GM18511 (cell line): Measurements from ENCODE around the gene GRIN2A.

Experiments used
- ATAC-seq: cut with Tn5 transposase; IDR thresholded peaks from one replicate; pipeline ENCODE4 v1.9.1; 2021; ENCODE audit warnings: mild to moderate bottlenecking, moderate library complexity; ENCODE audit not compliant: unreplicated experiment

The GRIN2A gene

DNA sequence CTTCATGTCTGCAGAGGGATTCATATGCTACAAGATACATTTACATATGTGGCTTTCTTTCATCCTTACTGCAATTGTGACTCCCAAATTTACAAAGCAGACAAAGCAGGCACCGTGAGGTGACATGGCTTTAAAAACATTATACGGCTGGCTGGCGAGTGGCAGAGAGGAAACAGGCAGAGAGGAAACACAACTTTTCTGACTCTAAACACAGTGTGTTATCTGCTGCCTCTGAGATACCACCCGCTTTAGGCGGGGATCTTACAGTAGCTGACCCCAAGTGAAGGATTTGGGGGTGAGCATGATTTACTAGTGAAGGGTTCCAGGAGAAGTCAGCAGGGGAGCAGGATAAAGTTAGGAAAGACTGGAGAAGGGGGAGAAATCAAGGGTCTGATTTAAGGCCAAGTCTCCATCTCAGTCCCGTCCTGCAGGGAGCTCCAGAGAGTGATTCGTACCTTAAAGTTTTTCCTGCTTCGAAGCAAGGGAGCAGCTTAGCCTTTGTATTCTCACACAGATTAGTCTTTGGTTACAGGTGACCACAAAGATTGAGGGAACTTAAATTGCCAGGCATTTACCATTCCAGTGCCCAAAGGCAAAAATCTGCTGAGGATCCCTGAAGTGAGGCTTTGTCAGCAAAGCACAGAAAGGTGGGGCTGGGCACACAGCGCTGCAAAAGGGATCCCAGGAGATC is 355.0 kb downstream of the GRIN2A start:
- ATAC-seq = no peak

DNA sequence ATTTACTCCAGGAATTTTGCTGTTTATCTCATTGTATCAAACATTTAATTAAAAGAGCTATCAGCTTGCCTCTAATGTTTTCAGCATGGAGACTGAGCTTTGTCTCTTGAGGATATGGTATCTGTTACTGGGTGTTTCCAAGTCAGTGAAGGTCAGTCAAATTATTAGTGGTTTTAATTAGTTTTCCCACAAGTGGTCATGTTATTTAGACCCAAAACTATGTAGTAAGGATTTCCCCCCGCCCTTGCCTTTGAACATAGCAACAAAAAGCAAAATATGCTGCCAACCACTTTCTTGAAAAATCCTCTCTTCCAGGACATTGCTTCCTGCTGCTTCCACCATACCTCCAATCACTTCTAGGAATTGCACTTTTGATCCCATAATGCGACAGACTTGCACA is 355.6 kb downstream of the GRIN2A start:
- ATAC-seq = no peak

DNA sequence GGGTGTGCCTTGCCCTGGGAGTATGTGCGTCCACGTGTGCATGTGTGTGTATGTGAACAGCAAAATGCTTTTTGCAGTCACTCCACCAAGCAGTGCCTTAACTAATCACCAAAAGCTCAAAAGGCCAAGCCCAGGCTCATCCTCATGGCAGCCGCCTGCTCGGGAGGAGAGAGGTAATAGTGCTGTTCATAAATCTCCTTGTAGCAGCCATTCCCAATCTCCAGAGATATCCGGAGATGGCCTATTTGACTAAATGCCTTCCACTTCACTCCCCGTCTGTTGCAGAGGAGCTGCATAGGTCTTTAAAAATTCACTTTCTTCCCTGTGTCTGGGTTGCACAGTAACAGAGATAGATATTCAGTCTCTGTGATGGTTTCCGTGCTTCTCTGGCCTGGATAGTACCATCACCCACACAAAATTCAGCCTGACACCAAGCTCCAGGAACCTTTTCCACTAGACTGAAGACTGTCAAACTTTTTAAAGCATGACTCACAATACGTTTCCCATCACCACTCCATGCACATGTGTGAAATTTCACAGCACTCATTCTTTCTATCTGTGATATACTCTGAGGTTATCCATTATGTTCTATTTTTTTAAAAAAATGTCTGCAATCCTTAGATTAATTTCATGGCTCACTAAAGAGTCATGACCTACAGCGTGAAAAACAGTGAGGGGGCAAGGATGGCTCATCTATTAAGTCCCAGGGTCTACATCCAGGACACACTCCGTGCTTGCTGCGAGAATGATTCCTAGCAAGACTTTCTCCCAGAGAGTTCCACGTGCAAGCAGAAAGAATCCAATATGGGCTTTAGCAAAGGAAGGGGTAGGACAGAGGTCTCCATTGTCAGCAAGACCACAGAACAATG is 357.8 kb downstream of the GRIN2A start:
- ATAC-seq = no peak

DNA sequence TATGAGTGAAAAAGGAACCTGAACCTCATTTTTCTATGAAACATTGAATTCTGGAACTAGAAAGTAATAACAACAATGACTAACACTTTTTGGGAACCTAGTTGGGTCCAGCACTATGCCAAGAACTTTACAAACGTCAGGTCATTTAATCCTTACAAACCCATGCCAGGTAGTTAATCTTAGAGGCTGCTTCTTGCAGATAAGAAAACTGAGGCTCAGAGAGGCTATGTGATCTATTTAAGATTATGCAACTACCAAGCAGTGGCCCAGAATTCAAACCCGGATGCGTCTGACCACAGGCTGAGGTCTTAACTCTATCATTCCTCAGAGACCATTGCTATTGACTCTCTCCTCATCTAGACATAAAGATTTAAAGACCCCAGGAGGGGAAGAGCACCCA is 358.7 kb downstream of the GRIN2A start:
- ATAC-seq = no peak

DNA sequence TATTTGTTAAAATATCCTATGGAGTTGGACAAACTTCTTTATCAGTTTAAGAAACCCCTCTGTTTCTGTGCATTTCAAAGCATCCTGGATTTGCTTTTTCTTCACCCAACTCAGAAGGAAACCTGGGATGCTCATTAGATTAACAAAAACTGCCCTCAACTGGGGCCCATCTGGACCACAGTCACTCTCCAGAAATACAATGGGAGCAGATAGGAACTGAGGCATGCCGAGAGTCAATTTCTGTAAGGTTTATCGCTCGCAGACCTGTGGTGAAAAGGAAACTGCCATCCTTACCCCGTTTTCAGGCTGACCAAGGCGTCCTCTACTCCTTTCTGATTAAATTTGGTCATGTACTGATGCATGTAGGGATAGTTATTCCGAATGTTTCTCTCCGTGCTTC is 360.3 kb downstream of the GRIN2A start:
- ATAC-seq = no peak

DNA sequence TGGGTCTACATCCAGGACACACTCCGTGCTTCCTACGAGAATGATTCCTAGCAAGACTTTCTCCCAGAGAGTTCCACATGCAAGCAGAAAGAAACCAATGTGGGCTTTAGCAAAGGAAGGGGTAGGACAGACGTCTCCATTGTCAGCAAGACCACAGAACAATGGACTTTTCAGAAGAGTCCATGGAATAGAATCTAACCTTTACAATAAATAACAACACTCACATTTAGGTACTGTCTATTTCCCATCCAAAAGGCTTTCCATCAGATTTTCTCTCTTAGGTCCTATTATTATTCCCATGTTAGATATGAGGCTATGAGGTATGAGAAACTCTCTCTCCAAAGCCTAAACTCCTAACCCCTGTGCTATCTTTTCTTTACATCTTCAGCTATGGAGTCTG is 360.9 kb downstream of the GRIN2A start:
- no peak for ATAC-seq

DNA sequence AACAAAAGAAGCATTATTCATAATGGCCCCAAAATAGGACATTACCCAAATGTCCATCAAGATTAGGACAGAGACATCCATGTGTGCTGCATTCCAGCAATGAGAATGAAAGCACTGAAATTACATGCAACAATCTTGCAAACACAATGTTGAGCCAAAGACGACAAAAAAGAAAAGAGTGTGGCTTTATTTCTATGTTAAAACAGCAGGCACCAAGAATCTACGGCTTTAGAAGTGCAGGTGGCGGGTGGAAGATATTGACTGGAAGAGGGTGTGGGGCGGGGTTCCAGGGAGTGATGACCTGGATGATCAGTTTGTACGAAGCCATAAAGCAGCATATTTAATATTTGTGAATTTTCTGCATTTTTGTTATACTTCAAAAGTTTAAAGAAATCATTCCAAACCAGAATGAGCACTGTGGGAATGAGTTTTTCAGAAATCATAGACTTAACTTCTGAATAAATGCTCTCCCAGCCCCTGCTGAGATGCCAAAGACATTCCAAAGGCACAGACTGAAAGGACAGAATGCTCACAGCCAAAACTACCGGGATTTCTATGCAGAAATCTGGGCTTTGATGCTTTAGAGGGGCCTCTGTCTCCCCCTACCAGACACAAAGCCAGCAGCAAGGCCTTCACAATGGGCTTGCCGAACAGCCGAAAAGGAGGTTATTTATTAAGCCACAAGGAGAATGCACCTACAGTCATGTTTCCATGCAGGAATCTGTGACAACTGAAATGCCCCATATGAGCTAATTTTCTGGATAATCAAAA is 361.6 kb downstream of the GRIN2A start:
- ATAC-seq = no peak

DNA sequence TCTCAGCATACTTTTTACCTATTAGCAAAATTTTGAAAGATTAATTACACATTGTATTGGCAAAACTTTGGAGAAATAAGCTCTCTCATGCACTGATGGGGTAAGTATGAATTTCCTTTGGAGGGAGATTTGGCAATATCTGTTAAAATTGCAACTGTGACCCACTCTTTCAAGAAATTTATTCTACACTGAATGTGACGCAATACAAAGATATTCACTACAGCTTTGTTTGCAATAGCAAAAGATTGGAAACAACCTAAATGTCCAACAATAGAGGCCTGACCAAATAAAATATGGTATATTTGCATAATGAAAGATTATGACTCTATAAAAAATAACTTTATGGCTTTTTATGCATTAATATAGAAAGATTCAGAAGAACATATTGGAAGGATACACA is 363.5 kb downstream of the GRIN2A start:
- ATAC-seq = no peak

DNA sequence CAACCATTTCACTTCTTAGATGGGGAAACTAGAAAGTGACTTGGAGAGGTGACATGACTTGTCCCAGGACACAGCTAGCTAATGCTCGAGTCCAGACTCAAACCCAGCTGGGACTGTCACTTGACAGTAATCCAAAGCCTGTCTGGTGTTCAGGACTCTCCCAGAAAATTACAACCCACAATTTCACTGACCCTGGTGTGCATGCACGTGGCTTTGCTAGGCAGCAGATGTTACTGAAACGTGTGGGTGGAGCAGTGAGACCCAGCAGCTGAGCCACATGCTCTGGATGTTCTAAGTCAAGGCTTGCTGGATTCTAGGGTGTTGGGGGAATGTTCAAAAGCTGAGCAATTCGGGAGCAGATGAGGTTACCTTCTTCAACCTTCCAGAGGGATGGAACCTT is 364.6 kb downstream of the GRIN2A start:
- ATAC-seq = no peak

DNA sequence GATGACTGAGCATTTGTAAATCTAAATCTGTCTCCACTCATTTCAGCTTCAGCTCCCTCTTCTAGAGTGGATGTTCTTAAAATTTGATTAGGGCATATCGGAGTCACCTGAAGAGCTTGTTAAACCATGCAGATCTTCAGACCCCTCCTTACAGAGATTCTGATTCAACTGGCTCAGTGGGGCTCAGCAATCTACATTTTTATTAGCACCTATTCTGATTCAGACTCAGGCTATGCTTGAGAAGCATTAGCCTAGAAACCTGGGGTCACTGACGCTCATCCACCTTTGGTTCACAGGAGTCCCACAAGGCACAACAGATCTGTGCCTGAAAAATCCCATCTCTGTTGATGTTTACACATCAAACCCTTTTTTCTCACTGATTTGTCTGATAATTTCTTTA is 365.6 kb downstream of the GRIN2A start:
- no peak for ATAC-seq

DNA sequence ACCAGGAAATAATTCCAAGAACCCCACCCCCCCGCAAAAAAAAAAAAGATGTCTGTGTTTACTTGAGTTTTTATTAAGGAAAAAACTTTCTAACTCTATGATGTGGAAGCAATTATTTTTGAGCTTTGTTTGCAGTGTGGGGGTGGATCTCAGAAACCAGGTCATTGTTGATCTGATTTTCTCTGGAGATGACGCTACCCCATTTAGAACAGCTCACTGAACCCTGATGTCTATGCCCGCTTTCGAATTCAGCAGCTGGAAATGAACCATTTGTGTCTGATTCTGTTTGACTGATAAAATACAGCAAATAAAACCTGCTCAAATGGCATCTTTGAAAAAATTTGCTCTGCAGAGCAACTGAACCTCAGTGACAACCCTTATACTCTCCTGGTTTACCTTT is 368.6 kb downstream of the GRIN2A start:
- ATAC-seq = no peak

DNA sequence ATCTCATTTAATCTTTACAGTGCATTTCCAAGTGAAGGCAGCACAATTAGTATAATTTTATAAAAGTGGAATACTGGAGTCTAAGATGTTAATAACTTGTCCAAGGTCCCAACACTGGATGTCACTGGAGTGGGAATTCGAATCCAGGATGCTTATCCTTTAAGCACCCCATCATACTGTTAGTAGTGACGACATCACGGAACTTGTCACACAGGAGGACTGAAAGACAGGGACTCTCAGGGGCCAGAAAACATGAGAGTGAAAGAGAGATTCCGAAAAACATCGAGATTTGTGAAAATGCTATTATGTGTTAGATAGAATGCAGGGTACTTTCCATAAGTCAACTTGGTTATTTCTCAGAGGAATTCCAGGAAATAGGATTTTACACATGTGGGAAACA is 374.0 kb downstream of the GRIN2A start:
- no peak for ATAC-seq

DNA sequence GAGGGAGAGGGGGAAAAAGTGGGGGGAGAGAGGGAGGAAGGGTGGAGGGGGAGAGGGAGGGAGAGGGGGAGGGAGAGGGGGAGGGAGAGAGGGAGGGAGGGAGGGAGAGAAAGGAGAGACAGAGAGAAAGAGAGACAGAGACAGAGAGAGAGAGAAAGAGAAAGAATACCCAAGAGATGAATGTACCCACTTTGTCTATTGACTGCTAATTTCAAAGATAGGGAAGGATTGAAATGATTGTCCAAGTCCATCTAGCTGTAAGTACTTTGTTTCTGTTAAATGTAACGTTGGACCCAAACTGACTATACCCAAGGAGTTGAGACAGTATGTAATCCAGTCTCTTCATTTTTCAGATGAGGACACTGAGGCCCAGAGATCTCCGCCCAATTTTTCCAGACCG is 374.9 kb downstream of the GRIN2A start:
- no peak for ATAC-seq

DNA sequence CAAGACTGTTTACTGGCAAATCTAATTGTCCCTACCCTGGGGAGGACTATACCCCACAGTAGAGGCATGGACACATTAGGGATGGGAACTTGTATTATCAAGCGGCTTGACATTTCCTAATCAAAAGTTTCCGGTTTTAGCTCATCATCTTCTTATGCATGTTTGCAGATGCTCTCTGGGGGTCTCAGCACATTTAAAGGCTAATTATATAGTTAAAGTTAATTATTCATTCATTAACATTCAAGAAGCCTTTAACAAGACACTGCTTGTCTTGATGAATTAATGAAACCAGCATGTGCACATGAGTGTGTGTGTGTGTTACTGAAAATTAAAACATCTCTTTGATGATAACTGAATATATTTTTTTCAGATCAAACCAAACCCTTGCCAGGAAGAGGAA is 377.1 kb downstream of the GRIN2A start:
- ATAC-seq = no peak

DNA sequence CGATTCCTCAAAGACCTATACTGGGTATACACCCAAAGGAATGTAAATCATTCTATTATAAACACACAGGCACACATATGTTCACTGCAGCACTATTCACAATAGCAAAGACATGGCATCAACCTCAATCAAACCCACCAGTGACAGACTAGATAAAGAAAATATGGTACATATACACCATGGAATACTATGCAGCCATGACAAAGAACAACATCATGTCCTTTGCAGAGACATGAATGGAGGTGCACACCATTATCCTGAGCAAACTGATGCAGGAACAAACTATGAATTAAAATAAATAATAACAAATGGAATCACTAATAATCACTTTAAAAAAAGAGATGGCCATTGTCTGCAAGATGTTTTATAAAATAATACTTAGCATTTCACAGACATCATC is 380.1 kb downstream of the GRIN2A start:
- ATAC-seq = no peak

DNA sequence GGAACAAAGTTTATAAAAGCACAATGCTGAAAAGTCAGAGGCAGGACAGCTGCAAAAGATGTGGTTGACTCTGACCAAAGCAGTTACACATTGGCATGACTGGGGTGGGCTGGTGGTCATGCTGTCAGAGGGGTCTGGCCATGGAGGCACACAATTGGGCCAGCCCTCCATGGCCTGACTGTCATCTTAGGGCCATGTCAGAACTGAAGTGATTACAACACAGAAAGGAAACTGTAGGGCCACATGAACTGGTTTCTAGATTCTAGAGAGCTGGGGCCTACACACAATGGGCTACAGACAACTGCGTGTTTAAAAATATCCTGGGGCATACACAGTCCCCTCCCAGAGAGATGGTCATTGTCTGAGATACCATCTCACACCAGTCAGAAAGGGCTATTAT is 380.6 kb downstream of the GRIN2A start:
- ATAC-seq = no peak

DNA sequence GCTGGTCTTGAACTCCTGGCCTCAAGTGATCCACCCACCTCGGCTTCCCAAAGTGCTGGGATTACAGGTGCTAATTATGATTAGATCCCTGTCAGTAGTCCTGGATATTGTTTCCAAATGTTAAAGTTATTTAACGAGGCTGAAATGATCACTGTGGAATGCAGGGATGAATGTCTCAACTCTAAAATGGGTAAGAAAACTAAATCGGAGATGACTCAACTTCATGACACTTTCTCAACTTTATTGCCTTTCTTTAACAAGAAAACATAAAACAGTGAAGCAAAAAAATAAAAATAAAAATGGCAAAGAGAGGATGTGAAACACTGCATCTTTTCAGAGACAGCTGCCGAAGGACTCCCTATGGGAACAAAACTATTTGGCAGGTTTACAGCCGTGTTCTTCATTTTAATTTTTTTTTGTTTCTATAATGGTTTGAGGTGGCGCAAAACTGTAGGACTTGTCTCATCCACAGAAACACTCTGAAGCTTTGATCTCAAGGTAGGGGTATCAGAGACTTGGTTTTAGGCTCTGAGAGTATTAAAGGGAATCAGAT is 382.0 kb downstream of the GRIN2A start:
- no peak for ATAC-seq

DNA sequence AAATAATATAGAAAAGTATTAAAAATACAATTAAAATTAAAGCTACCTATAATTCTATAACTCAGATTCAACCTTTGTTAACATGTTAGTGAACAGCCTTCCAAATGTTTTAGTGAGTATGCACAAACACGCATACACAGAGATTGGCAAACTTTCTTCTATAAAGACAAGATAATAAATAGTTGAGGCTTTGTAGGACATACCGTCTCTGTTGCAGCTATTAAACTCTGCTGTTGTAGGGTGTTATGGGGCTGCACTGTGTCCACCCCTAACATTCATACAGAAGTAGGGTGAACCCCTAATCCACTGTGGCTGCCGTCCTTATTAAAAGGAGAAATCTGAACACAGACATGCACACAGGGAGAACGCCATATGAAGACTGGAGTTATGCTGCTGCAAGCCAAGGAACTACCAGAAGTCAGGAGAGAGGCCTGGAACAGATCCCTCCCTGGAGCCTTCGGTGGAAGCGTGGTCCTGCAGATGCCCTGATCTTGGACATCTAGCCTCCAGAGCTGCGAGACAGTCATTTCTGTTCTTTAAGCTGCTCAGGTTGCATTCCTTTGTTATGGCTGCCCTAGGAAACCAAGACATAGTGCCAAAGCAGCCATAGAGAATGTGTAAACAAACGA is 383.2 kb downstream of the GRIN2A start:
- ATAC-seq = no peak

DNA sequence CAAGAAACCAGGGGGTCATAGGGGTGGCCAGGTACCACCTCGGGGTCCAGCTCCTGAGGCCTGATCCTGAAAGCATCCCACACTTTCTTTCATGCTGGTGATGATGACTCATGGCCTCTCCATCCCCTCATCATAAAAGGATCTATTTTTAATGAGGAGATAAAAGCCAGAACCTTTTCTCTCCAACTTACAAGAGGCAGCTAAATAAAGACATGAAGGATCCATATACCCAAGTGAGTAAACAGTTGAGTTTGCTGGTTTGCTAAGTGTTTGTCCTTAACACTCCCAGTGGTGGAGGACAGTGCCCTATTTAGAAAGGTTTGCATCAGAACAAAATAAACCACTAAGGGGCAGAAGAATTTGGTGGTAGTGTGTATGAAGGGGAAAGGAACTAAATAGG is 383.8 kb downstream of the GRIN2A start:
- ATAC-seq = no peak

DNA sequence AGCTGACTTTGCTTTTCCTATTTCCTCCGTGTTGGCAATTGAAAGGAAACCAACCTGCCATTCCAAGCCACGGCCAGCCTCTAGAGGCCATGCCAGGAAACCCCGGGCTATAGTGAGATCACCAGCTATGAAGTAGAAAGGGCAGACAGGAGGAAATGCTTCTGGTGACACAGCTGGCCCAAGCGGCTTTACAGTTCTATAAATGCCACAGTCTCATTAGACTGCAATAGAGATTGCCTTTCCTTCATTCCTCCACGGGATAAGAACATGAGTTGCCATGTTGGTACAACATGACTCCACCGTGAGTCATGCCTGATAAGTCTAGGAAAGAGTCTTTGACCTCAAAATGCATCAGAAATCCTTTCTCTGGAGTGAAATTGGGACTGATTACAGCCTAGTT is 384.9 kb downstream of the GRIN2A start:
- ATAC-seq = no peak

DNA sequence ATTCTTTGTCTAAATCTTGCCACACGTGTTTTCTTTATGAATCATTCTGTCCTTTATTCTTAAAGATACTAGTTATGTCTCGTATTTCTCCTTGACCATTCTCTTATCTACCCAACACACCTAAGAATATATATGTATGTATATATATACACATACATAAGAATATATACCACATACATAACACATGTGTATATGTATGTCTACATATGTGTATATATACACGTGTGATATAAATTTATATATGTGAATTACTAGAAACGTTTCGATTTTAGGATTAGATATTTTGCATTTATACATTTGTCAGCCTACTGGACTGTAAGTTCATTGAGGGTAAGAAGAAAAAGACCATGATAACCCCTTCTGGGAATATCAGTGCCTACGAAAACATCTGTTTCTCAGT is 388.6 kb downstream of the GRIN2A start:
- no peak for ATAC-seq
